B cell (primary cell): ENCODE results near the gene NTNG1. TPM values are rescaled to one million over a fixed set of nuclear protein-coding genes. Genes with fewer than 3 reads are reported as not detected.

Experiments
- ATAC-seq: fragments of 200-7000 bp; cut with Tn5 transposase; one replicate; pipeline ENCODE4 v1.10.0; 2021; ENCODE audit warnings: low read depth, mild to moderate bottlenecking, moderate number of reproducible peaks, moderate library complexity
- CTCF ChIA-PET: fragments of 350-600 bp; sonication (Branson Sonifier 250); formaldehyde crosslinking; loops from one replicate; lab custom pipeline; 2021; ENCODE audit warnings: antibody characterized with exemption, inconsistent platforms; lab: Charles Lee
- POLR2A ChIA-PET: fragments of 350-600 bp; sonication (Branson Sonifier 250); formaldehyde crosslinking; loops from one replicate; lab custom pipeline; 2021; ENCODE audit warnings: antibody characterized with exemption; lab: Charles Lee
- DNase-seq: peaks from one replicate; pipeline ENCODE4 v3.0.0; 2013
- H2AFZ ChIP-seq: 2 replicates; pipeline ENCODE4 v1.6.1; 2012; ENCODE audit warnings: mild to moderate bottlenecking, low read depth, low read length; ENCODE audit not compliant: insufficient read depth, poor library complexity, severe bottlenecking
- H3K27ac ChIP-seq, 2 donors: 1 replicate in 1 of 2; 2 replicates in 1 of 2; pipeline ENCODE4 v1.5.1; 2012 to 2013; ENCODE audit warnings: low read length in 2 of 2, mild to moderate bottlenecking in 2 of 2, moderate library complexity in 1 of 2
- H3K27me3 ChIP-seq, 4 experiments: fragments of 200-600 bp in 1 of 4; sonication (generic) in 1 of 4; replicated peaks in 1 of 4; 1 replicate in 2 of 4; 2 replicates in 2 of 4; pipeline versions ENCODE4 v1.6.1 to v1.7.0; 2013 to 2016; ENCODE audit warnings: low read length in 3 of 4, mild to moderate bottlenecking in 2 of 4, mixed read lengths in 1 of 4, moderate library complexity in 1 of 4; ENCODE audit not compliant: insufficient read depth in 4 of 4, control insufficient read depth in 3 of 4; ENCODE audit errors: control extremely low read depth in 1 of 4
- H3K36me3 ChIP-seq, 2 experiments: replicated peaks in 1 of 2; 1 replicate in 1 of 2; 2 replicates in 1 of 2; pipeline versions ENCODE4 v1.6.1 to v1.7.1; 2013; ENCODE audit warnings: low read length in 1 of 2; ENCODE audit not compliant: insufficient read depth in 2 of 2, control insufficient read depth in 1 of 2; ENCODE audit errors: control extremely low read depth in 1 of 2, extremely low read depth in 1 of 2
- H3K4me1 ChIP-seq, 2 donors: fragments of 200-600 bp in 1 of 2; sonication (generic) in 1 of 2; 1 replicate in 1 of 2; 2 replicates in 1 of 2; pipeline versions ENCODE4 v1.5.1 to v1.6.1; 2013 to 2017; ENCODE audit warnings: low read length in 2 of 2; ENCODE audit not compliant: control insufficient read depth in 2 of 2, insufficient read depth in 2 of 2
- H3K4me2 ChIP-seq: replicated peaks from 2 replicates; pipeline ENCODE3; 2012; ENCODE audit warnings: mild to moderate bottlenecking, low read depth, low read length; ENCODE audit not compliant: poor library complexity, severe bottlenecking
- H3K4me3 ChIP-seq, 5 experiments: fragments of 200-600 bp in 1 of 5; sonication (generic) in 1 of 5; 1 replicate in 3 of 5; 2 replicates in 2 of 5; pipeline versions ENCODE4 v1.5.1 to v1.7.0; 2011 to 2016; ENCODE audit warnings: low read length in 4 of 5, mild to moderate bottlenecking in 4 of 5, low read depth in 2 of 5, control low read depth in 1 of 5, moderate library complexity in 1 of 5; ENCODE audit not compliant: insufficient read depth in 1 of 5; ENCODE audit errors: control extremely low read depth in 1 of 5, extremely low read depth in 1 of 5
- H3K79me2 ChIP-seq: fragments of 200-600 bp; sonication (generic); one replicate; pipeline ENCODE4 v1.6.0; 2016; ENCODE audit warnings: low read length; ENCODE audit not compliant: control insufficient read depth, insufficient read depth
- H3K9ac ChIP-seq: fragments of 200-600 bp; sonication (generic); 2 replicates; pipeline ENCODE4 v1.6.1; 2017; ENCODE audit warnings: mild to moderate bottlenecking, low read length, moderate library complexity
- H3K9me3 ChIP-seq, 3 donors: one replicate each; pipeline versions ENCODE4 v1.6.1 to v1.7.1; 2013; ENCODE audit warnings: low read length in 2 of 3; ENCODE audit not compliant: control insufficient read depth in 2 of 3, insufficient read depth in 1 of 3; ENCODE audit errors: control extremely low read depth in 1 of 3
- H4K20me1 ChIP-seq: 2 replicates; pipeline ENCODE4 v1.6.0; 2012; ENCODE audit warnings: mild to moderate bottlenecking, low read length; ENCODE audit not compliant: insufficient read depth, control insufficient read depth, poor library complexity, severe bottlenecking
- H3K27ac Mint-ChIP-seq: one replicate; pipeline ENCODE4 v1.8.0; 2021; ENCODE audit warnings: mixed read lengths
- H3K27me3 Mint-ChIP-seq: one replicate; pipeline ENCODE4 v1.8.0; 2021; ENCODE audit warnings: mixed read lengths
- H3K4me1 Mint-ChIP-seq: one replicate; pipeline ENCODE4 v1.8.0; 2021; ENCODE audit warnings: mixed read lengths
- H3K4me3 Mint-ChIP-seq: one replicate; pipeline ENCODE4 v1.8.0; 2021; ENCODE audit warnings: mixed read lengths
- H3K9me3 Mint-ChIP-seq: one replicate; pipeline ENCODE4 v1.8.0; 2022; ENCODE audit warnings: mixed read lengths; ENCODE audit not compliant: insufficient read depth
- CTCF ChIP-seq: fragments of 200-600 bp; IDR thresholded peaks from one replicate; pipeline ENCODE4 v1.8.0; 2022; ENCODE audit warnings: antibody characterized with exemption, mild to moderate bottlenecking
- EZH2 ChIP-seq: IDR thresholded peaks from 2 replicates; pipeline ENCODE4 v1.6.1; 2012; ENCODE audit warnings: borderline replicate concordance, low read depth, mild to moderate bottlenecking, moderate library complexity, low read length; ENCODE audit not compliant: insufficient read depth, poor library complexity, severe bottlenecking
- WGBS: methylation state at CpG from one replicate; pipeline ENCODE4 v1.1.5; 2013; ENCODE audit warnings: missing lambda C conversion rate; ENCODE audit not compliant: insufficient coverage; 5-methylcytosine and 5-hydroxymethylcytosine counted together
- intact Hi-C: fragments of 100-400 bp; cut with micrococcal nuclease; formaldehyde crosslinking; loops from one replicate; pipeline ENCODE4 v1.10.0; 2022
- polyA plus RNA-seq: library from polyadenylated mRNA; depleted of rRNA; stranded (reverse); fragments of >200 nt; gene quantifications from 2 replicates; pipeline ENCODE4 v1.2.3, GENCODE V29; 2012
- total RNA-seq, 2 donors: library from RNA; stranded (reverse); fragments of 120-200 nt in 1 of 2; gene quantifications; 1 replicate in 1 of 2; 2 replicates in 1 of 2; pipeline versions ENCODE4 v1.2.3 to v1.2.4, GENCODE V29; 2013 to 2022

NTNG1 gene
- total and polyA plus RNA-seq, 2 donors (not counting 1 experiment from before 2014, with no cell fraction given): 2.8 to 3.7 TPM

GRCh38 chr1:107362468-107363140, 221.8 kb downstream of the NTNG1 start:
- ChIA-PET CTCF (no interaction called here), POLR2A (no interaction called here)
- Histone ChIP-seq H3K79me2 (no peaks in the 10 kb centered on the region), H3K9ac (no peak overlapping the region), H3K4me2 (no peak overlapping the region), H3K9me3 (no peaks in the 10 kb centered on the region), H2AFZ (peak overlapping the region; percentile 8), H3K4me3 (no peak overlapping the region), H3K27ac (no peak overlapping the region), H3K4me1 (peaks cover 31 to 40% of the 10 kb centered on the region in 2 donors), H4K20me1 (no peaks in the 10 kb centered on the region), H3K27me3 (no peaks in the 10 kb centered on the region), H3K36me3 (no peaks in the 10 kb centered on the region)
- ATAC-seq (no peak), DNase-seq (no peak)
- no peaks in the 10 kb centered on the region for H3K27me3 Mint-ChIP-seq
- peak overlapping the region; percentile 63 for H3K4me3 Mint-ChIP-seq
- WGBS: 92% methylated on average over 2 of the region's 3 CpGs
- intact Hi-C loops: no loop called here
- peak overlapping the region; percentile 32 for H3K27ac Mint-ChIP-seq
- H3K4me1 Mint-ChIP-seq: peaks cover 45% of the 10 kb centered on the region
- H3K9me3 Mint-ChIP-seq: no peaks in the 10 kb centered on the region
- TF ChIP-seq EZH2: no peak
- no peak for TF ChIP-seq CTCF

- CTCF ChIA-PET: no interaction called here
- Histone ChIP-seq H3K9ac (no peak overlapping the region), H3K4me3 (no peak overlapping the region), H3K4me2 (no peak overlapping the region), H4K20me1 (no peaks in the 10 kb centered on the region), H3K79me2 (no peaks in the 10 kb centered on the region), H3K27ac (no peak overlapping the region), H3K27me3 (no peaks in the 10 kb centered on the region), H3K9me3 (no peaks in the 10 kb centered on the region), H3K4me1 (peaks cover 30 to 40% of the 10 kb centered on the region in 2 donors), H2AFZ (no peak overlapping the region), H3K36me3 (no peaks in the 10 kb centered on the region)
- DNase-seq (no peak), ATAC-seq (no peak)
- POLR2A ChIA-PET: no interaction called here
- Mint-ChIP-seq H3K27ac (no peak overlapping the region), H3K27me3 (no peaks in the 10 kb centered on the region), H3K9me3 (no peaks in the 10 kb centered on the region), H3K4me1 (peaks cover 44% of the 10 kb centered on the region), H3K4me3 (no peak overlapping the region)
- WGBS: no CpG with 5 or more reads among the region's 1 CpG
- TF ChIP-seq EZH2 (no peak), CTCF (no peak)
- intact Hi-C loops: no loop called here
Observed at GRCh38 chr1:107363154-107363553, 222.3 kb downstream of the NTNG1 start.
